Measurements from ENCODE around the gene NOXO1.

The NOXO1 gene

GRCh38 chr16:1979271-1980029 is 1.8 kb downstream of the NOXO1 start:
- no peak for DNase-seq (ENCODE audit: low spot score)

GRCh38 chr16:1978476-1979120 is 2.7 kb downstream of the NOXO1 start:
- DNase-seq (ENCODE audit: low spot score) = no peak

- DNase-seq (ENCODE audit: low spot score) = no peak
Measured at GRCh38 chr16:1977875-1978268, 3.4 kb downstream of the NOXO1 start.

- DNase-seq (ENCODE audit: low spot score) = no peak
Measured at GRCh38 chr16:1976951-1977874, 4.1 kb downstream of the NOXO1 start.

GRCh38 chr16:1976216-1976520 is 5.1 kb downstream of the NOXO1 start:
- no peak for DNase-seq (ENCODE audit: low spot score)

GRCh38 chr16:1975432-1976215 is 5.6 kb downstream of the NOXO1 start:
- no peak for DNase-seq (ENCODE audit: low spot score)

GRCh38 chr16:1974157-1975070 is 6.9 kb downstream of the NOXO1 start:
- no peak for DNase-seq (ENCODE audit: low spot score)

GRCh38 chr16:1973461-1974156 is 7.7 kb downstream of the NOXO1 start:
- DNase-seq (ENCODE audit: low spot score) = no peak

GRCh38 chr16:1972490-1972877 is 8.8 kb downstream of the NOXO1 start:
- no peak for DNase-seq (ENCODE audit: low spot score)

- peak; percentile 96 for DNase-seq (ENCODE audit: low spot score)
Measured at GRCh38 chr16:1971796-1972489, 9.3 kb downstream of the NOXO1 start, which contains the start of gene TBL3. TBL3 (plus strand) TSS chr16:1972053; CDS start chr16:1972165, 112 bp downstream.

- DNase-seq (ENCODE audit: low spot score) = no peak
Measured at GRCh38 chr16:1968146-1968953, 12.9 kb downstream of the NOXO1 start.

- no peak for DNase-seq (ENCODE audit: low spot score)
Measured at GRCh38 chr16:1966460-1966859, 14.8 kb downstream of the NOXO1 start, which contains the start of gene RNF151. RNF151 (plus strand) TSS chr16:1966856; CDS start chr16:1966882, 26 bp downstream.

- no peak for DNase-seq (ENCODE audit: low spot score)
Measured at GRCh38 chr16:1965396-1966001, 15.8 kb downstream of the NOXO1 start.

GRCh38 chr16:1964506-1965395 is 16.5 kb downstream of the NOXO1 start, which contains the start of gene RPS2:
RPS2 (minus strand) TSS chr16:1964826; CDS start chr16:1964625, 201 bp downstream.
- DNase-seq (ENCODE audit: low spot score) = peak; percentile 97

- DNase-seq (ENCODE audit: low spot score) = no peak
Measured at GRCh38 chr16:1963806-1964505, 17.3 kb downstream of the NOXO1 start.

Measured in CD4-positive, alpha-beta T cell treated with Interleukin-6 at 100 ng/mL for 8 hours (primary cell).